DMS153 (cell line): ENCODE measurements around the gene CDT1.

Experiments used
- DNase-seq: peaks from one replicate; lab custom pipeline; 2025; lab: John Stamatoyannopoulos, UW

The CDT1 gene

DNA sequence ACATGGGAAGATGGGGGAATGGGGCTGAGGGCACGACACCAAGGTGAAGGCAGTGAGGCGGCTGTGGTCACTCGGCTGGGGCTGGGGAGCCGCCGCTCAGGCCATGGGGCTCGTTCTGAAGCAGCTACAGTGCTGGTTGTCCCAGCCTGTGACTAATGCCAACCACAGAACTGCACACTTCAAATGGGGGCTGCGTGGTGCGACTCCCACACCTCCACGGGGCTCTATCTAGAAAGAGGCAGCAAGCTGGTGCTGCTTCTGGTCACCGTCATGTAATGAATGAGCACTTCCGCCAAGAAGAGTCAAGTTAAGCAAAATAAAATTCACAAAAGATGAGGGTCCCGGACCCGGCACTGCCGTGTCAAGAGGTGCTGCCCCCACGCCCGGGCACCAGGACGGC lies 33.2 kb downstream of the CDT1 start:
- DNase-seq = no peak

DNA sequence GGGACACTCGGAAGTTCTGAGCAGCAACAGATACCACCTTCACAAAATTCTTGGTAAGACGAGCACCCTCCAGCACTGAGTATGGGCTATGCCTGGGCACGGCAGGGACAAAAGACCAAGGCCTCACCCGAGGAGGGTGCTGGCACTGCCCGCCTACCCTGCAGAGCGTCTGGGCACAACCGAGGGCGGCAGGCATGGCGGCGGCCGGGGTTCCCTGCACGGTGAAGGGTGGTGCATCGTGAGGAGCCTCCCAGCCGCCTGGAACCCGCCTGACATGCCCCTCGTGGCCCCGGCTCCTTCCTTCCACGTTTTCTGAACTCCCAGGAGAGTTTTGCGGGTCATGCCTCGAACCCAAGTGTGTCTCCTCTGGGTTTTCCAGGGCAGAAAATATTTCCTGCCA lies 34.2 kb downstream of the CDT1 start:
- no peak for DNase-seq

DNA sequence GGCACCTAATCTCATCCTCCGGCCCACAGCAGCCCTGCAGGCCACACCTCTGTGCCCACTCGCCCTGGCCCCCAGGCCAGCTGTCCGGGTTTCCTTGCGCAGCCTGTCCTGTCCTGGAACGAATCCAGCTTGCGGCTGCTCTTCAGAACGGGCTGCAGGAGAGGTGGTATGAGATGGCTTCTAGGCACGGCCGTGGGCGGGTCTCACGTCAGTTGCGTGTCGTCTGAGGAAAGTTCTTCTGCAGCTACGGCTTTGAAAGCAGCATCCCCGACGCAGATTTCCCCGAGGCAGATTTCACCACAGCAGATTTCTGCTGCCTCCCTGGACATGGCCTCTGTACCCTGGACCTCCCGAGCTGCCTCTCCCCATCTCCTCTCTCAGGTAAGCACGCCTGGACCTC lies 35.0 kb downstream of the CDT1 start:
- DNase-seq = no peak

DNA sequence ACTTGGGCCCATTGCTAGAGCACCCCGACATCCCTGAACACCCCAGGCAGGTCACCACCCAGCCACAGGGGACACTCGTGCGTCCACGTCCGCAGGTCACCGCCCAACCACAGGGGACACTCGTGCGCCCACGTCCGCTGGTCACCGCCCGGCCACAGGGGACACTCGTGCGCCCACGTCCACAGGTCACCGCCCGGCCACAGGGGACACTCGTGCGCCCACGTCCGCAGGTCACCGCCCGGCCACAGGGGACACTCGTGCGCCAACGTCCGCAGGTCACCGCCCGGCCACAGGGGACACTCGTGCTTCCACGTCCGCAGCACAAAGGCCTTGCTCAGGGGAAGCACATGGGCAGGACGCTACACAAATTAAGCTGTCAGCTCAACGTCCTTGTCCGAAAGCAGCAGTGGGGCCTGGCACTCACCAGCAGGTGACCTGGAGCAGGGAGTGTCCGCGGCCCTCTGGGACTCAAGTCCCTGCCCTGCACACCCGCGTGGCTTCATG lies 35.5 kb downstream of the CDT1 start:
- DNase-seq = no peak

DNA sequence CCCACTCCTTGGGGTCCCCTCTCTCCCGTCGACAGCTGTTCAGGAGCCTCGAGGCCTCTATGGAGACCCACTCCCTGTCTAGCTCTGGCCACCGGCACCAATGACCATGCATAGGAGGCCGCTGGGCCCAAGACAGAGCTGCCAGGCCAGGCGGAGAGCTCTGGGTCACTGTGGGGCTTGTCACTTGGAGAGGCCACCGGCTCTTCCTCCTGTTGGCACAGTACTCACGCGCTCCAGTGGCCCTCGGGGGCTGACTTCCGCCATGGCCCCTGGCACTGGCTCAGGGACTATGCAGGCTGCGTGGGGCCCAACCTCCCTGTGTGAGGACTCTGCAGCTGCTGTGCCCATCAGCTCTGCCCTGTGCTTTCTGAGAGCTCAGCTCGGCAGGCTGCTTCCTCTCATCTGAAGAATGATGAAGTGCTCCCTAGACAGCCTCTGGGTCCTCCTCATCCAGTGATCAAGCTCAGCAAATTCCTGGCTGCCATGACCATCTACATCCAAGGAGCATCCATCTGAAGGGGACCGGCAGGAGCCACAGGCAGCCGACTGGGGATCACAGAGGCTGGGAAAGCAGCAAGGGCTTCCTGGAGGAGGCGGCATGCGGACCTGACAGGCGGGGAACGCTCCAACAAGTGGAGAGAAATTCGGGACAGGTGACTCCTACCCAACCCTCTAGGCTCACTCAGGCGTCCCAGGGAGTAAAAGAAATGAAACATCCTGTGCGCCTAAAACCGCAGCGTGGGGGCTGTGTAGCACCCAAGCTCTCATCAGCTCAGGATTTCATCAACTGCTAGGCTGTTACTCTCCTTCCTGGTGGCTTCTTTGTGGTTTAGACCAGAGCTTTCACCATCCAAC lies 36.4 kb downstream of the CDT1 start:
- DNase-seq = no peak

DNA sequence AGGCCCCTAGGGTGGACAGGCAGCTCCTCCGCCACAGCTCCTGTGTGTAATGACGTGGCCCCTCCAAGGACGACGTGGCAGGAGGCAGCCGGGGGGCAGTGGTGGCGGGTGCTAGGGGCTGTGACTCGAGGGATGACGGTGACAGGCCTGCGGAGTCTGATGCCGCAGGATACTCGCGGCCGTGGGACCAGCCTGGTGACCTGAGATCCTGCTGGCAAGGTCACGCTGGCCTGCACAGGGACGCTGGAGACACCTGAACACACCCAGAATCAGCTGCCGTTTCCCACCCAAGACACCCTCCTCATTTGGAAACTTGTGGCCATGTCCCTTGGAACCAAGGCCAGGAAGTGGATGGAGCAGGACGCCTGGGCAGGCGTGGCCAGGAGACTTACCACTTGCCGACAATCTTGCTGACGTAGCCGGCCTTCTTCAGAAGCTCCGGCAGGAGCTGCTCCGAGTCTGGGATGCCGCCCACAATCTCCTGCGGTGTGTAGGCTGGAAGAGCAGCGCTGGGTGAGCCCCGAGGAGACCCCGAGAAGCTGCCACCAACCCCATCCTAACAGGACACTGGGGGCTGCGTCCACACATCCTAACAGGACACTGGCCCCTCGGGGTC lies 37.1 kb downstream of the CDT1 start:
- DNase-seq = no peak

DNA sequence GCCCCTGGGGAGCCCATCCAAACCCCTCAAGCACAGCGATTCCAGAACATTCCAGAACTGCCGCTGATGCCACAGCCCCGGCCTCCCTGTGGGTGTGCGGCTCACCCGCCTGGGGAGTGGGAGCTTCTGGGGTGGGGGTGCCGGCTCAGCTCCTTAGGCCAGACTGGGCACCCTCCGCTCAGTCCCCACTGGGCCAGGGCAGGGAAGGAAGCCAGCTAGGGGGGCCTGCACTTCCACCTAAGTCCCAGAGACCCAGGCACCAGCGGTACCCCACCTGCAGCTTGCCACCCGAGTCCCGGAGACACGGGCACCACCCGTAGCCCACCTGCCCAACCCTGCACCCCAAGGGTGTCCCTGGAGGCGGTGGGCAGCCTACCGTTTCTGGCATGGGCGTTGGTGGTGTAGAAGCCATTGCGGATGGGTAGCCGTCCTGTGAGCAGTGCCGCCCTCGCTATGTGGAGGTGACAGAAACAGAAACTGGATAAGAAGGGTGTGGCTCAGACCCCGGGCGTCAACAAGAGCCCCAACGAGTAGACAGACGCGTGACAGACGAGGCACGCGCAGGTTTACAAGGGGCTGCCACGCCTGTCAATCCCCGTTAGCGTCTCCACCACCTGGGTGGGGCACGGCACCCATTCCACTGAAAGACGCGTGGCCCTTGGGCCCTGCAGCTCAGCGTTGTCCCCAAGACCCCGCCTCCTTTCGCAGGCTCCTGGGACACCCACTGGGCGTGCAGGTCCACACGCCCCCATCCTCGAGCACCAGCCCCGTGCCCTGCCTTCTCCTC lies 38.1 kb downstream of the CDT1 start:
- no peak for DNase-seq

DNA sequence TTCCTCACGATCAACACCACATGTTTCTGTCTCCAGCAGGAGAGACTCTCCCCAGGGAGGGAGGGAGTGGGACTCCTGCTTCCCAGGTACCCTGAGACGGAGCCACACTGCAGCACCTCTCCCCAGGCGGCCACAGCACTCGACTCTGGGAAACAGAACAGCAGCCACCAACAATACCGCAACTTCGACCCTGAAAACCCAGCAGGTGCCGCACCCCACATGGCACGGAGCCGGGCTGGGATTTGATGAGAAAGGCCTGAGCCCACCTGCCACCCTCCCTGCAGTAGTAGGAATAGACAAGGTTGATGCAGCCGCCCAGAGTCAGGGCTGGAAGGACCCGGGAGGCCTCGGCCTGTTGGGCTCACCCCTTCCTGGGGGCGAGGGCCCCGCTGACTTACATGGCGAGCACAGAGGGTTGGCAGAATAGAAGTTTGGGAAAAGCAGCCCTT lies 38.7 kb downstream of the CDT1 start:
- no peak for DNase-seq

DNA sequence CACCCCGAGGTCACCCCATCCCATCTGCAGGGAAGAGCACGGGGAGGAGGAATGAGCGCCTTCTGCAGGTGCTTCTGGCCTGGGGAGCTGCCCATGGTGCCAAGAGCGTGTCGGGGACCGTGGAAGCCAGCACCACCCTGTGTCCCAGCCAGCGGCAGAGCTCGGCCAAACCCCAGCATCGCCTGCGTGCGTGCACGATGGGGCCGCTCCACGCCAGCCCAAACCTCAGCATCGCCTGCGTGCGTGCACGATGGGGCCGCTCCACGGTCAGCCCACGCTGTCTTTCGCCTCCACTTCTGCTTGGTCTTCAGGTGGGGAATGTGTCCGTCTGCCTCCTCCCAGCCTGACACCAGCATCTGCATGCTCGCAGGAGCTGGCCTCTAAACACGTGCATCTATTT lies 39.2 kb downstream of the CDT1 start:
- no peak for DNase-seq

DNA sequence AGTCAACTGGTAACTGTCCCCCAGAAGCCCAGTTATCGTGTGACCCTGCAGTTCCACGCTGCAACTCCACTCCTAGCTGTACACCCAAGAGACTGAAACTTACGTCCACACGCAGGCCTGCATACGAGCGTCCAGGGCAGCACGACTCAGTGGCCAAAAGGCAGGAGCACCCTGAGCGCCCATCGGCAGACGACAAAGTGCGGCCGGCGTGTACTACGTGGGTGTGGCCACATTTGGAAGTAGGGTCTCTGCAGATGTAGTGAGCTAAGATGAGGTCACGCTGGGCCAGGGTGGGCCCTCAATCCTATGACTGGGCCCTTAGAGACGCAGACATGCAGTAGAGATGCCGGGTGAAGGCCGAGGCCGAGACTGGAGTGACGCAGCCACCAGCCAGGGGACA lies 39.7 kb downstream of the CDT1 start:
- no peak for DNase-seq

DNA sequence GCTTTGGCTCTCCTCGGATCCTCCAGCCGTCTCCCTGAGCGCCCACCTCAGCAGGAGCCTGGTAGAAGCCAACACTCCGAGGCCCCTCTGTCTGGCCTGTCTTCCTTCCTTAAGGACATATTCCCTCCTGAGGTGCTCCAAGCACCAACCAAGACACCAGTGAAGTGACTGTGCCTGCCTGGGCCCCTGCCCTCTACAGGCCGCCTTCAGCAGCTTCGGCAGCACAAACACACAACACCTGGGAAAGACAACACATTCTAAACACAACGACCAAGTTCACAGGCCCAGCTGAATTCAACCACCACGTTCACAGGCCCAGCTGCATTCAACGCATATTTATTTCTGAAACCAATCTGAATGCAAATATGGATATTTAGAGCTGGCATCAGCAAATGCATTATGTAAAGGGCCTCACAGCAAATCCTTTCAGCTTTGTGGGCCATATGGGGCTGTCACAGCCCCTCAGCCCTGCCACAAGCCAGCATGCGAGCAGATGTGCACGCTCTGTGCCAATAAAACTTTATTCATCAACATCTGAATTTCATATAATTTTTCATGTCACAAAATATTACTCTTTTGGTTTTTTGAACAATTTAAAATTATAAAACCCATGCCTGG lies 40.9 kb downstream of the CDT1 start:
- DNase-seq = no peak

DNA sequence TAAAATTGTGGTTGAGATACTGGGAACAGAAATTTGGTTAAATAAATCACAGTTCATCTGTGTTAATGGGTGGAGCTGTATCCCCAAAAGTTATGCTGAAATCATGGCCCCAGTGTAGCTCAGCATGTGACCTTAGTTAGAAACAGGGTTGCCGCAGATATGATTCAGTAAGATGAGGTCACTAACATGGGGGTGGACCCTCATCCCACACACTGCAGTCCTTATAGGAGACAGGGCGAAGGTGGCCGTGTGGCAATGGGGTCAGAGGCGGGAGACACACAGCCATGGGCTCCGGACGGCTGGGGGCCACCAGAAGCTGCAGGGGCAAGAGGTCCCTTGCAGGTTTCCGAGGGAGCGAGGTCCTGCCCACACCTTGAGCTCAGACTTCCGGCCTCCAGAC lies 42.5 kb downstream of the CDT1 start:
- DNase-seq = no peak

DNA sequence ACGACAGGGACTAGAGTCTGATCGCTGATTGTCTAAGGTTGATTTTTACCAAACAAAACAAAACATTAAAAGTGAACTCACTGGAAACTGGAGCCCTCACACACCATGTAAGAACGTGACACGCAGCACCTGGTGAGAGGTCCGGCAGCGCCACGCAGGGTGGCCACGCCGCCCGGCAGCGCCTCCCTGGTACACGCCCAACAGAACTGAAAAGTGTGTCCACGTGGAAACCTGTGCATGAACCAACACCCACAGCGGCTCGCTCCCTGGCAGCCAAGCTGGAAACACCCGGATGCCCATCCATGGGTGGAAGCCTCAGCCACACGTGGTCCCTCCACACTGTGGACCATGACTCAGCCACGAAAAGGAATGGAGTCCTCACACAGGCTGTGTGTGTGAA lies 44.1 kb downstream of the CDT1 start:
- no peak for DNase-seq

DNA sequence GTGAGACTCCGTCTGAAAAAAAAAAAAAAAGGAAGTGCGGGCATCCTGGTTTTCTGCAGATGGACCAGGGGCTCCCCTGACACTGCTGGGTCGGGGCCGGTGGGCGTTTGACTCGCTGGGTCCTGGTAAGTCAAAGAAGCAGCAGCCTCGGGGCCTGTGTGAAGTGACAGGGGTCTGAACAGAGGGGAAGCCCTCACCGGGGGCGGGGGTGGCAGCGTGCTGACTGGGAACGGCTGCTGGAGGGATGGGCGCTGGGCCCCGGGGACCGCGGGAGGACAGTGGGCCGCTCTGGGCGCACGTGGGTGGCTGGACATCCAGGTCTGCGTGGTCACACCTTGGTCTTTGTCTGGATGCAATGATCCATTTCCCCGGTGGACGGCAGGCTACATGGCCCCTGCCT lies 45.0 kb downstream of the CDT1 start:
- DNase-seq = no peak

DNA sequence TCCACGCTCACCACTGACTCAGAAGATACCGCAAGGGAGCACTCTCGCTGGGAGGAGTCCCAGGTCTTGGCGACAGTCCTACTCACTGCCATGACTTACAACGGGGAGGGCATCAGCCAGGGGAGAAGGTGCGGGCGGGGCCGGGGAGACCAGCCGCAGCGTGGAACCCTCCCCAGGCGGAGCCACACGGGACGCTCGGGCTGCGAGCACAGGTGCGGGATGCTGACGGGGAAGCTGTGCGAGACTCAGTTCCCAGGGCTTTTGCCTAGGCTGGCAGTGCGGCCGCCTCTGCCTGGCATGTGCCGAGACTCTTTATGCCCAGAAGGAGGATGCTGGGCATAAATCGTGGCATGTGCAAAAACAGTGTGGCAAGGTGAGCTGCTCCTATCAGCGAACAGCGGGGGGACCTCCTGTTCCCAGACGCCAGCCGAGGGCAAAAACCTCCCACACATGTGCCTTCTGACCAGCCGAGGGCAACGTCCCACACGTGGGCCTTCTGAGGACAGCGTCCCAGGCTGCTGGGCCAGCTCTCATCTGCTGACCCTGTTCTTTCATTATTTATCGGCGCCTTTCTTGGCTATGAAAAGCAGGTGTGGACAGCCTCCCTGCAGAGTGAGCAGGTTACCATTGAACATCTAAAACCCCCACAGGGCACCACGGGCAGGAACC lies 47.1 kb downstream of the CDT1 start:
- DNase-seq = no peak

DNA sequence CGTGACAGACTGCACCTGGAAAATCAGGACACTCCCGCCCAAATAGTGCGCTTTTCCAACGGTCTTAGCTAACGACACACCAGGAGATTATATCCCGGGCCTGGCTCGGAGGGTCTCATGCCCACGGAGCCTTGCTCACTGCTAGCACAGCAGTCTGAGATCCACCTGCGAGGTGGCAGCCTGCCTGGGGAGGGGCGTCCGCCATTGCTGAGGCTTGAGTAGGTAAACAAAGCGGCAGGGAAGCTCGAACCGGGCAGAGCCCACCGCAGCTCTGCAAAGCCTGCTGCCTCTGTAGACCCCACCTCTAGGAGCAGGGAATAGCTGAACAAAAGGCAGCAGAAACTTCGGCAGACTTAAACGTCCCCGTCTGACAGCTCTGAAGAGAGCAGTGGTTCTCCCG lies 48.0 kb downstream of the CDT1 start:
- DNase-seq = no peak

DNA sequence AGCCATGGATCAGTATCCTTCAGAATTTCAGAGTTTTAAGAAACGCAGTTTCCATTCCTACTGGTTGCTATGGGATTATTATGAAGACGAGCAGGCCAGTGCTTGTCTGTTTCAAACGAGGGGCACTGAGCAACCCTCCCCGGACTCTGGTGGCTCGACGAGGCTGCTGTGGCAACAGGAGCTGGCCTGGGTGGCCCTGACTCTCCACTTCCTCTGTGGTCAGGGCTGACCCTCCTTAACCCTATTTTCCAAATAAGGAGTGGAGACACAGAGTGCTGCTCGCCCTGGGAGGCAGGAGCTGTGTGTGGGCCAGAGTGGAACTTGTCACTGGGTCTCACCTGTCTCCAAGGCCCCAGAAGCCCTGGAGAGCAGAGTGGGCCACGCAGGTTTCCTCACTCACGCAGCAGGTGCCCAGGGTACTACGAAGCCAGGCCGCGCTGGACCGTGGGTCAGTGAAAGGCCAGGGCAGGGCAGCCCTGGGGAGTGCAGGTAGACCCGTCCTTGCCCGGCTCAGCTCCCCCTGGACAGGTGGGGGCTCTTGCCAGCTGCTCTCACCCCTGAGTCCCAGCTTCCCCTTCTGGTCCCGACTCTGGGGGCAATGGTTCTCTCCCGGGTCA lies 49.8 kb downstream of the CDT1 start:
- DNase-seq = no peak

DNA sequence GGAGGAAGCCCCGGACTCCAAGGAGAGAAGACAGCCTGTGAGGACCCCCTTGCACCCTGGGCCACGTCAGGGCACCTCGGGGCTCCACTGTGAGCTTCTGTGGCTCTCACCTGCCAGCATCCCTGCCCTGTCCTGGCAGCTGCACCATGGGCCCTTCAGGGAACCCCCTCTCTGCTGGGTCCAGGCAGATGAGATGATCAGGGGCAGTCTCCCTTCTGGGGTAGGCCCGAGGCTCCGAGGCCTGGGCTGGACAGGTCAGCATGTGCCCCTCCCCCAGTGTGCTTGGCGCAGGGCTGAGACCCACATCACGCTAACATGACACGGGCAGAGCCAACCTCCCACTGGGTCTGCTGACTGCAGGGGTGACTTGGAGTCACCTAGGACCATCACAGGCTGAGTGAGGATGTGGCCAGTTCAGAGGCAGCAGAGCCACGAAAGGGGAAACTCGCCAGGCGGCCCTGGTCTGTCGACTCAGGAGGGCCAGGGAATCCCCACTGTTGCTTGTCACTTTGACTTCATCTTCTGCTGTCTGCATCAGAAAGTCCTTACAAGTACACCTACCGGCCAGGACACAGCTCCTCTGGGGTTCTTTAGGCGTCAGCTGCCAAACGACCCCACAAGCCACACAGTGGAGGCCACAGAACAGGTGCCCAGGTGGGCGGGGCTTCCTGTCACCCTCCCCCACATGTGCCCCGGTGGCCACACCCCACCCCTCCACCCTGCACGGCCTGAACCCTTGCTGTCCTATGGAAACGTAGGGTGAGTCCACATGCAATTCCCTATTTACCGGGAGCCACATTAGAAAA lies 50.9 kb downstream of the CDT1 start:
- DNase-seq = no peak

DNA sequence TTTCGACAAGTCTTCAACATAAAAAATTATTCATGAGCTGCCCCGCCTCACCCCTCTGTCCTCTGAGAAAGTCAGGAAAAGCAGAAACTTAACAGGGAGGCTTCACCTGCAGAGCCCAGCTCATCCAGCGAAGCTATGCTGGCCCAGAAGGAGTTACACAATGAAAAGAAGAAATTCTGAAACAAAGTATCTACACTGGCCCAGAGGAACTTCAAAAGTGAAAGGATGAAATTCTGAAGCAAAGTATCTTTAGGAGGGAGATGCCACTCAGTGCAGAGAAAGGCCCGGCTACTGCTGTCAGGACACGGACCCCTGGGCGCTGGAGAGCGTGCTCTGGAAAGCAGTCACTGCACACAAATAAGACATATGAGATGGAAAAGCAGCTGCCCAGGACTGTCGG lies 51.6 kb downstream of the CDT1 start:
- no peak for DNase-seq

DNA sequence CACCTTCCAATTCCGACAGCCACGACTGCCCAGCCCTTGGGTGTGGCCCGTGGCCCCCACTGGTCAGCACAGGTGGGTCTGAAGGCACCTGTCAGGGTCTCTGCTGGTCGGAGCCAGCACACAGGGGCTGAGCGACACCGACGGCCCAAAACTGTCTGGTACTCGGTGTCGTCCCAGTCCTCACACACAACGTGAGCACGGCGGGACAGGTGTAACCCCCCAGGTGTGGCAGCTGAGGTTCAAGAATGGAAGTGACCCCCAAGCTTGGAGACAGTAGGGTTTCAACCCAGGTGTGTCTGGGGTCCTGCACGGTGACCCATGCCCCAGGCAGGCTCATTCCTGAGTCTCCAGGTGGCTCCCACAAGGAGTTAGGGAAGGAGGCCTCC lies 52.1 kb downstream of the CDT1 start:
- no peak for DNase-seq
